H1 (cell line): ENCODE measurements around the gene VAPB. TPM values are rescaled to one million over a fixed set of nuclear protein-coding genes. Genes with fewer than 3 reads are reported as not detected.

Source experiments
- CTCF ChIA-PET: fragments of 300-600 bp; sonication (Branson Sonifier 250); formaldehyde crosslinking; loops from one replicate; lab custom pipeline; 2021; ENCODE audit not compliant: partially characterized antibody; lab: Charles Lee
- POLR2A ChIA-PET: fragments of 300-600 bp; sonication (Branson Sonifier 250); formaldehyde crosslinking; loops from one replicate; lab custom pipeline; 2021; ENCODE audit warnings: inconsistent platforms; ENCODE audit not compliant: partially characterized antibody; lab: Charles Lee
- DNase-seq, 2 experiments: peaks; one replicate each; pipeline versions ENCODE4 v3.0.0 to v3.0.0-alpha.2; 2010 to 2022; ENCODE audit warnings: low spot score in 2 of 2, low read depth in 1 of 2, mixed read lengths in 1 of 2
- FAIRE-seq: peaks from 2 replicates; lab custom pipeline; 2011; peaks lifted over from hg19 to GRCh38; lab: Jason Lieb, UNC
- H2AFZ ChIP-seq: 2 replicates; pipeline ENCODE4 v1.8.1; 2012; ENCODE audit warnings: low read length, inconsistent platforms
- H2AK5ac ChIP-seq: 2 replicates; pipeline ENCODE4 v1.6.1; 2013; ENCODE audit warnings: low read depth, low read length
- H2BK120ac ChIP-seq: replicated peaks from 2 replicates; pipeline ENCODE3; 2013; ENCODE audit warnings: low read depth, low read length, inconsistent platforms
- H2BK12ac ChIP-seq: 2 replicates; pipeline ENCODE4 v1.6.1; 2013; ENCODE audit warnings: low read depth, low read length
- H2BK15ac ChIP-seq: 2 replicates; pipeline ENCODE4 v1.6.1; 2013; ENCODE audit warnings: low read length
- H2BK20ac ChIP-seq: 2 replicates; pipeline ENCODE4 v1.6.1; 2013; ENCODE audit warnings: low read length
- H2BK5ac ChIP-seq: 2 replicates; pipeline ENCODE4 v1.6.1; 2013; ENCODE audit warnings: low read depth, low read length
- H3K14ac ChIP-seq: 2 replicates; pipeline ENCODE4 v1.6.1; 2013; ENCODE audit warnings: inconsistent platforms; ENCODE audit not compliant: insufficient read length
- H3K18ac ChIP-seq: 2 replicates; pipeline ENCODE4 v1.6.1; 2013; ENCODE audit warnings: low read length; ENCODE audit errors: extremely low read depth
- H3K23ac ChIP-seq: 2 replicates; pipeline ENCODE4 v1.6.1; 2013; ENCODE audit warnings: inconsistent platforms; ENCODE audit not compliant: insufficient read length
- H3K23me2 ChIP-seq: 2 replicates; pipeline ENCODE4 v1.6.1; 2013; ENCODE audit warnings: low read depth, low read length
- H3K27ac ChIP-seq: 2 replicates; pipeline ENCODE4 v1.6.1; 2011; ENCODE audit warnings: low read depth, low read length, inconsistent platforms
- H3K27me3 ChIP-seq, 4 experiments: replicated peaks in 1 of 4; 1 replicate in 1 of 4; 2 replicates in 3 of 4; pipeline versions ENCODE4 v1.6.1 to v1.8.1; 2011 to 2013; ENCODE audit warnings: low read length in 3 of 4, mild to moderate bottlenecking in 3 of 4, inconsistent platforms in 2 of 4, mixed read lengths in 2 of 4, moderate library complexity in 1 of 4; ENCODE audit not compliant: control insufficient read depth in 3 of 4, insufficient read depth in 3 of 4; ENCODE audit errors: extremely low read depth in 1 of 4
- H3K36me3 ChIP-seq, 4 experiments: 2 replicates each; pipeline versions ENCODE4 v1.6.1 to v1.8.1; 2011 to 2013; ENCODE audit warnings: mild to moderate bottlenecking in 4 of 4, low read length in 3 of 4, moderate library complexity in 2 of 4, control low read depth in 1 of 4, inconsistent platforms in 1 of 4; ENCODE audit not compliant: insufficient read depth in 4 of 4, control insufficient read depth in 2 of 4
- H3K4ac ChIP-seq: replicated peaks from 2 replicates; pipeline ENCODE3; 2013; ENCODE audit warnings: low read length, low read depth, mixed read lengths, inconsistent platforms; ENCODE audit not compliant: insufficient read length
- H3K4me1 ChIP-seq, 4 experiments: replicated peaks in 1 of 4; 1 replicate in 1 of 4; 2 replicates in 3 of 4; pipeline versions ENCODE4 v1.6.1 to v1.8.1; 2011 to 2013; ENCODE audit warnings: low read length in 3 of 4, inconsistent platforms in 2 of 4, mixed read lengths in 1 of 4; ENCODE audit not compliant: insufficient read depth in 4 of 4, control insufficient read depth in 3 of 4
- H3K4me2 ChIP-seq, 2 experiments: 2 replicates each; pipeline versions ENCODE4 v1.6.1 to v1.8.1; 2011 to 2013; ENCODE audit warnings: low read depth in 2 of 2, low read length in 2 of 2, control low read depth in 1 of 2, inconsistent platforms in 1 of 2, mild to moderate bottlenecking in 1 of 2; ENCODE audit not compliant: insufficient read depth in 1 of 2
- H3K4me3 ChIP-seq, 4 experiments: fragments of 200-600, 300-600 bp in 1 of 4; sonication (generic), shearing (Covaris generic), sonication (Bioruptor Twin) in 1 of 4; 2 replicates each; pipeline versions ENCODE4 v1.5.1 to v1.8.1; 2011 to 2016; ENCODE audit warnings: low read length in 4 of 4, low read depth in 3 of 4, control low read depth in 2 of 4, inconsistent platforms in 2 of 4, mild to moderate bottlenecking in 2 of 4, mixed read lengths in 1 of 4, moderate library complexity in 1 of 4; ENCODE audit not compliant: insufficient read depth in 2 of 4; ENCODE audit errors: extremely low read depth in 1 of 4
- H3K56ac ChIP-seq: replicated peaks from 2 replicates; pipeline ENCODE3; 2013; ENCODE audit warnings: low read depth, mild to moderate bottlenecking, mixed read lengths, low read length, inconsistent platforms; ENCODE audit not compliant: insufficient read length
- H3K79me1 ChIP-seq: 2 replicates; pipeline ENCODE4 v1.6.1; 2013; ENCODE audit warnings: low read depth, low read length, control low read depth
- H3K79me2 ChIP-seq, 2 experiments: 2 replicates each; pipeline versions ENCODE4 v1.6.1 to v1.8.1; 2012 to 2013; ENCODE audit warnings: low read length in 2 of 2, mild to moderate bottlenecking in 2 of 2, inconsistent platforms in 1 of 2; ENCODE audit not compliant: insufficient read depth in 2 of 2, control insufficient read depth in 1 of 2
- H3K9ac ChIP-seq, 4 experiments: replicated peaks in 1 of 4; 1 replicate in 1 of 4; 2 replicates in 3 of 4; pipeline versions ENCODE4 v1.6.1 to v1.8.1; 2011 to 2013; ENCODE audit warnings: low read depth in 3 of 4, low read length in 3 of 4, control low read depth in 2 of 4, mild to moderate bottlenecking in 2 of 4, moderate library complexity in 2 of 4, inconsistent platforms in 1 of 4; ENCODE audit errors: extremely low read depth in 1 of 4
- H3K9me3 ChIP-seq, 2 experiments: 2 replicates each; pipeline versions ENCODE4 v1.6.1 to v1.8.1; 2012 to 2013; ENCODE audit warnings: mild to moderate bottlenecking in 2 of 2, moderate library complexity in 2 of 2, control low read depth in 1 of 2, inconsistent platforms in 1 of 2, low read depth in 1 of 2, low read length in 1 of 2, mixed read lengths in 1 of 2; ENCODE audit not compliant: insufficient read depth in 2 of 2
- H4K20me1 ChIP-seq, 2 experiments: replicated peaks in 1 of 2; 2 replicates each; pipeline versions ENCODE3 to v1.8.1; 2011 to 2013; ENCODE audit warnings: inconsistent platforms in 2 of 2, low read length in 2 of 2, mild to moderate bottlenecking in 1 of 2; ENCODE audit not compliant: insufficient read depth in 2 of 2, control insufficient read depth in 1 of 2
- H4K5ac ChIP-seq: 2 replicates; pipeline ENCODE4 v1.6.1; 2013; ENCODE audit warnings: low read length, low read depth, mixed read lengths, inconsistent platforms; ENCODE audit not compliant: insufficient read length
- H4K8ac ChIP-seq: 2 replicates; pipeline ENCODE4 v1.8.0; 2013; ENCODE audit warnings: mild to moderate bottlenecking, moderate library complexity, low read length, inconsistent platforms; ENCODE audit not compliant: insufficient read depth; ENCODE audit errors: extremely low read depth
- H4K91ac ChIP-seq: replicated peaks from 2 replicates; pipeline ENCODE3; 2013; ENCODE audit warnings: low read length, mixed read lengths, inconsistent platforms; ENCODE audit not compliant: insufficient read length
- ASH2L ChIP-seq: fragments of 200-600, 300-600 bp; sonication (generic); IDR thresholded peaks from one replicate; pipeline ENCODE4 v1.7.1; 2017; ENCODE audit warnings: low read length
- BACH1 ChIP-seq: IDR thresholded peaks from 2 replicates; pipeline ENCODE4 v1.6.1; 2012; ENCODE audit warnings: low read length, improper control_type of control experiment
- CBX8 ChIP-seq: fragments of 300-800, 300-1000 bp; sonication (generic); IDR thresholded peaks from 2 replicates; pipeline ENCODE4 v1.7.1; 2016; ENCODE audit warnings: low read depth, low read length, borderline replicate concordance
- EP300 ChIP-seq, 2 experiments: IDR thresholded peaks; 1 replicate in 1 of 2; 2 replicates in 1 of 2; pipeline ENCODE4 v1.6.1; 2011 to 2012; ENCODE audit warnings: low read depth in 2 of 2, low read length in 2 of 2, mild to moderate bottlenecking in 2 of 2, borderline replicate concordance in 1 of 2, inconsistent platforms in 1 of 2, moderate library complexity in 1 of 2
- GABPA ChIP-seq: IDR thresholded peaks from 2 replicates; pipeline ENCODE4 v1.6.1; 2011; ENCODE audit warnings: mild to moderate bottlenecking, low read length, moderate library complexity, borderline replicate concordance; ENCODE audit not compliant: insufficient read depth
- GTF2F1 ChIP-seq: IDR thresholded peaks from 2 replicates; pipeline ENCODE4 v1.6.1; 2012; ENCODE audit warnings: low read depth, low read length, improper control_type of control experiment, borderline replicate concordance
- NANOG ChIP-seq: IDR thresholded peaks from 2 replicates; pipeline ENCODE4 v1.6.1; 2011; ENCODE audit warnings: low read length, low read depth, mild to moderate bottlenecking, inconsistent platforms; ENCODE audit not compliant: insufficient read depth, poor library complexity, severe bottlenecking
- RNF2 ChIP-seq: fragments of 200-900, 300-1000 bp; sonication (generic); IDR thresholded peaks from 2 replicates; pipeline ENCODE4 v1.7.1; 2016; ENCODE audit warnings: borderline replicate concordance, low read depth, mild to moderate bottlenecking, antibody characterized with exemption, low read length; ENCODE audit not compliant: poor library complexity, severe bottlenecking; ENCODE audit errors: missing control alignments
- SAP30 ChIP-seq: fragments of 300-600 bp; sonication (generic); IDR thresholded peaks from 2 replicates; pipeline ENCODE4 v1.7.1; 2012; ENCODE audit warnings: low read length, moderate library complexity, mild to moderate bottlenecking, inconsistent platforms; ENCODE audit not compliant: insufficient read depth, insufficient replicate concordance
- SIRT6 ChIP-seq: IDR thresholded peaks from one replicate; pipeline ENCODE4 v1.7.1; 2012; ENCODE audit warnings: low read length, inconsistent platforms
- SRF ChIP-seq: IDR thresholded peaks from 2 replicates; pipeline ENCODE4 v1.6.1; 2011; ENCODE audit warnings: mild to moderate bottlenecking, low read depth, low read length, moderate library complexity
- SUZ12 ChIP-seq: fragments of 200-600 bp; sonication (generic); IDR thresholded peaks from 2 replicates; pipeline ENCODE4 v1.6.1; 2012; ENCODE audit warnings: mild to moderate bottlenecking, inconsistent platforms, low read length, moderate library complexity, mixed read lengths
- WGBS, 2 experiments: shearing (Covaris generic) in 1 of 2; methylation state at CpG; one replicate each; pipeline versions ENCODE4 v1.1.6 to v1.1.7; 2013 to 2015; ENCODE audit warnings: low lambda C conversion rate in 2 of 2, mixed read lengths in 2 of 2, inconsistent platforms in 1 of 2, low coverage in 1 of 2, missing lambda C conversion rate in 1 of 2; ENCODE audit not compliant: insufficient replicate concordance in 2 of 2, insufficient coverage in 1 of 2, insufficient read length in 1 of 2; ENCODE audit errors: extremely low coverage in 1 of 2, missing lambda C conversion rate in 1 of 2; 5-methylcytosine and 5-hydroxymethylcytosine counted together
- polyA plus RNA-seq, 7 experiments: library from polyadenylated mRNA; depleted of rRNA in 3 of 7; stranded (reverse) in 5 of 7; unstranded in 2 of 7; fragments of >200 nt in 5 of 7; fragments of 200-250 nt in 2 of 7; gene quantifications; 1 replicate in 5 of 7; 2 replicates in 1 of 7; 4 replicates in 1 of 7; pipeline versions ENCODE4 v1.2.1 to v1.2.3, GENCODE V29; 2011 to 2013; ENCODE audit warnings: missing spikeins in 2 of 7, mixed read lengths in 2 of 7
- total RNA-seq: library from RNA; stranded (reverse); fragmentation: NEBNext Ultra II Directional; extraction: Animal tissue kit (Norgen Biotek cat#: 25700); gene quantifications from 2 replicates; pipeline ENCODE4 v1.2.1, GENCODE V29; 2021
- TF ChIP-seq, protein P1 (sequence below): IDR thresholded peaks from 2 replicates; pipeline ENCODE4 v1.6.1; 2012; ENCODE audit warnings: inconsistent platforms

VAPB gene
- total and polyA plus RNA-seq, 2 of the 8 experiments (the other 6 are each of a cell fraction or from before 2014, with no cell fraction given), result 24.4 to 62.8 TPM

DNA sequence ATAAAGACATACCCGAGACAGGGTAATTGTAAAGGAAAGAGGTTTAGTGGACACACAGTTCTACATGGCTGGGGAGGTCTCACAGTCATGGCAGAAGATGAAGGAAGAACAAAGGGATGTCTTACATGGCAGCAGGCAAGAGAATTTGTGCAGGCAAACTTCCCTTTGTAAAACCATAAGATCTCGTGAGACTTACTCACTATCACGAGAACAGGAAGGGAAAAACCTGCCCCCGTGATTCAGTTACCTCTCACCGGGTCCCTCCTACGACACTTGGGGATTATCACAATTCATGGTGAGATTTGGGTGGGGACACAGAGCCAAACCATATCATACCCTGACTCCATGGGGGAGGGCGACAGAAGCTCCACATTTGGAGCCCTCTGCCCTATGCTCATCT is 7.4 kb upstream of the VAPB start:
- no peaks in the 10 kb centered on the region for H3K27me3 ChIP-seq
- no peak overlapping the region for H3K4me3 ChIP-seq
- H3K14ac ChIP-seq, result no peak overlapping the region
- H2AFZ ChIP-seq, result no peak overlapping the region
- H3K79me2 ChIP-seq, result no peaks in the 10 kb centered on the region
- DNase-seq, result no peak
- H3K4ac ChIP-seq, result no peak overlapping the region
- 97% methylated on average over 7 of the region's 7 CpGs; no CpG with 5 or more reads in 1 of the 2 experiments for WGBS, 2 experiments
- no peak overlapping the region for H2BK120ac ChIP-seq
- no peak overlapping the region for H3K23ac ChIP-seq
- H3K79me1 ChIP-seq, result no peaks in the 10 kb centered on the region
- H4K20me1 ChIP-seq, result no peaks in the 10 kb centered on the region
- H3K56ac ChIP-seq, result no peak overlapping the region
- POLR2A ChIA-PET, result interaction anchor here (0.7 to 1.0 kb wide), 2 partner anchors 8 to 9 kb away, joined by 3 read pairs; partner anchors contain the start of gene VAPB
- H2BK12ac ChIP-seq, result no peak overlapping the region
- no peaks in the 10 kb centered on the region for H3K36me3 ChIP-seq
- no peaks in the 10 kb centered on the region for H3K4me1 ChIP-seq
- H4K5ac ChIP-seq, result no peak overlapping the region
- CTCF ChIA-PET, result no interaction called here
- no peak overlapping the region; the same call in 1 of the 2 replicates for H2BK5ac ChIP-seq
- no peak overlapping the region for H3K9ac ChIP-seq
- H3K18ac ChIP-seq, result no peak overlapping the region
- no peak overlapping the region for H2BK20ac ChIP-seq
- no peak overlapping the region for H4K91ac ChIP-seq
- H3K9me3 ChIP-seq, result peaks cover 12 to 13% of the 10 kb centered on the region in 2 experiments
- H4K8ac ChIP-seq, result no peak overlapping the region
- no peak overlapping the region for H3K4me2 ChIP-seq
- H3K27ac ChIP-seq, result no peak overlapping the region
- no peak overlapping the region for H2AK5ac ChIP-seq
- no peak for FAIRE-seq
- no peaks in the 10 kb centered on the region for H3K23me2 ChIP-seq
- no peak overlapping the region for H2BK15ac ChIP-seq
- TF ChIP-seq SUZ12 (no peak), BACH1 (no peak), GTF2F1 (no peak), SAP30 (no peak), SRF (no peak), NANOG (no peak), ASH2L (no peak), GABPA (no peak), EP300 (IDR thresholded peaks at IDR 0.05; ENCODE audit: borderline replicate concordance in 1 of 2, low read depth in 2 of 2, low read length in 2 of 2) (no peak), CBX8 (no peak), RNF2 (no peak), SIRT6 (no peak)
- TF ChIP-seq, protein P1, sequence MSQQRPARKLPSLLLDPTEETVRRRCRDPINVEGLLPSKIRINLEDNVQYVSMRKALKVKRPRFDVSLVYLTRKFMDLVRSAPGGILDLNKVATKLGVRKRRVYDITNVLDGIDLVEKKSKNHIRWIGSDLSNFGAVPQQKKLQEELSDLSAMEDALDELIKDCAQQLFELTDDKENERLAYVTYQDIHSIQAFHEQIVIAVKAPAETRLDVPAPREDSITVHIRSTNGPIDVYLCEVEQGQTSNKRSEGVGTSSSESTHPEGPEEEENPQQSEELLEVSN, result no peak
